Measurements from ENCODE around the gene HOXA5.
A peak's percentile ranks its signal among the peaks of the same experiment; 100 is the strongest.

HOXA5 gene

DNA sequence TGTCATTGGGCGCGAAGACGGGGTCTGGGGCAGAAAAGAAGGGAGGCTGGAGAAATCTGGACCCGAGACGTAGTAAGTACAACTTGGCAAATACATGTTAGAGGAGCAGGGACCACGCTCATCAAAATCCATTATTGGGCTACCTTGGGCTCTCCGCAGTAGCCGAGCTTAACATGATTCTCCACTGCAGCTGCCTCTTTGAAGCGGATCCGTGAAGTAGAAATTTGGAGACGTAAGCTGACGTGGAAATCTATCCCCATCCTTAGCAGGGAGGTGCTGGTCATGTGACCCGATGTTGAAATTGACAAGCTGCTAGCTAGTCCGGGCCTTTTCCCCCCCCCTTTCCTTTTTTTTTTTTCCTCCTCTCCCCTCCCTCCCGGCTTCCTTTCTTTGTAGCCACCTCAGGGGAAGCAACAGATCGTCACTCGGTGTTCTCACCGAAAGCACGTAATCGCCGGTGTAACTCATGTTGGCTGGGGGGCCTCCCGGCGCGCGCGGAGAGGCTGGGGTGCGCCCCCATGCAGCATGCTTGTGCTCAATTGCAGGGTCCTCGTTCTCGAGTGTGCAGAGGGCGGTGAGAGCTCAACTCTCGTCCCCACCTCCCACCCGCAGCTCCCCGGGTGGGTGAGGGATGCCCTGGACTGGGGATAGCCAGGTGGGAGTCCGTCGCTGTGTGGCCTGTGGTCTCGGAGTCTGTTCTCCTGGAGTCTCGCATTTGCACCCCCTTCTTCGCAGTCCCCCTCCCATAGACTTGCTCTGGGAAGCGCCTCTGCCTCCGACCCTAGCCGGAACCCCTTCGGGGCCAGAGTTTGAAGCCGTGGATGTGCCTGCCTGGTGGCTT, 41.8 kb upstream of the HOXA5 start, which contains the start of gene HOXA11 (continued):
- TF ChIP-seq, protein P1, sequence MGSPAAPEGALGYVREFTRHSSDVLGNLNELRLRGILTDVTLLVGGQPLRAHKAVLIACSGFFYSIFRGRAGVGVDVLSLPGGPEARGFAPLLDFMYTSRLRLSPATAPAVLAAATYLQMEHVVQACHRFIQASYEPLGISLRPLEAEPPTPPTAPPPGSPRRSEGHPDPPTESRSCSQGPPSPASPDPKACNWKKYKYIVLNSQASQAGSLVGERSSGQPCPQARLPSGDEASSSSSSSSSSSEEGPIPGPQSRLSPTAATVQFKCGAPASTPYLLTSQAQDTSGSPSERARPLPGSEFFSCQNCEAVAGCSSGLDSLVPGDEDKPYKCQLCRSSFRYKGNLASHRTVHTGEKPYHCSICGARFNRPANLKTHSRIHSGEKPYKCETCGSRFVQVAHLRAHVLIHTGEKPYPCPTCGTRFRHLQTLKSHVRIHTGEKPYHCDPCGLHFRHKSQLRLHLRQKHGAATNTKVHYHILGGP (tag by site-specific recombination; IDR thresholded peaks at IDR 0.05) = no peak
- TF ChIP-seq ZNF2 (tag by site-specific recombination; IDR thresholded peaks at IDR 0.05) (peak; percentile 69), ZNF350 (tag by site-specific recombination; IDR thresholded peaks at IDR 0.05) (no peak), ZNF514 (tag by site-specific recombination; IDR thresholded peaks at IDR 0.05) (no peak), ZNF239 (tag by site-specific recombination; IDR thresholded peaks at IDR 0.05) (no peak), ZNF302 (tag by site-specific recombination; IDR thresholded peaks at IDR 0.05; ENCODE audit: low read depth) (no peak), ZNF157 (tag by site-specific recombination; IDR thresholded peaks at IDR 0.05) (no peak), ZFP3 (tag by site-specific recombination; IDR thresholded peaks at IDR 0.05; ENCODE audit: low read depth) (peak; percentile 58; the same call in 1 of the 2 replicates), ZNF558 (tag by site-specific recombination; IDR thresholded peaks at IDR 0.05) (no peak), ZNF221 (tag by site-specific recombination; IDR thresholded peaks at IDR 0.05; ENCODE audit: borderline replicate concordance) (no peak), ZNF76 (tag by site-specific recombination; IDR thresholded peaks at IDR 0.05; ENCODE audit: borderline replicate concordance, low read depth) (no peak), BCL11B (tag by site-specific recombination; IDR thresholded peaks at IDR 0.05; ENCODE audit: low read depth) (no peak), KLF8 (tag by site-specific recombination; IDR thresholded peaks at IDR 0.05) (peak; percentile 47), TCF7L2 (IDR thresholded peaks at IDR 0.05; ENCODE audit: borderline replicate concordance, low read depth, low read length) (peak; percentile 38; the same call in 1 of the 2 replicates), ZBTB17 (tag by site-specific recombination; IDR thresholded peaks at IDR 0.05) (peak; percentile 93), ZFP41 (tag by site-specific recombination; IDR thresholded peaks at IDR 0.05; ENCODE audit: borderline replicate concordance) (no peak), SALL2 (tag by site-specific recombination; IDR thresholded peaks at IDR 0.05; ENCODE audit: borderline replicate concordance) (no peak), ZNF37A (tag by site-specific recombination; IDR thresholded peaks at IDR 0.05) (no peak)
- TF ChIP-seq, protein P2, sequence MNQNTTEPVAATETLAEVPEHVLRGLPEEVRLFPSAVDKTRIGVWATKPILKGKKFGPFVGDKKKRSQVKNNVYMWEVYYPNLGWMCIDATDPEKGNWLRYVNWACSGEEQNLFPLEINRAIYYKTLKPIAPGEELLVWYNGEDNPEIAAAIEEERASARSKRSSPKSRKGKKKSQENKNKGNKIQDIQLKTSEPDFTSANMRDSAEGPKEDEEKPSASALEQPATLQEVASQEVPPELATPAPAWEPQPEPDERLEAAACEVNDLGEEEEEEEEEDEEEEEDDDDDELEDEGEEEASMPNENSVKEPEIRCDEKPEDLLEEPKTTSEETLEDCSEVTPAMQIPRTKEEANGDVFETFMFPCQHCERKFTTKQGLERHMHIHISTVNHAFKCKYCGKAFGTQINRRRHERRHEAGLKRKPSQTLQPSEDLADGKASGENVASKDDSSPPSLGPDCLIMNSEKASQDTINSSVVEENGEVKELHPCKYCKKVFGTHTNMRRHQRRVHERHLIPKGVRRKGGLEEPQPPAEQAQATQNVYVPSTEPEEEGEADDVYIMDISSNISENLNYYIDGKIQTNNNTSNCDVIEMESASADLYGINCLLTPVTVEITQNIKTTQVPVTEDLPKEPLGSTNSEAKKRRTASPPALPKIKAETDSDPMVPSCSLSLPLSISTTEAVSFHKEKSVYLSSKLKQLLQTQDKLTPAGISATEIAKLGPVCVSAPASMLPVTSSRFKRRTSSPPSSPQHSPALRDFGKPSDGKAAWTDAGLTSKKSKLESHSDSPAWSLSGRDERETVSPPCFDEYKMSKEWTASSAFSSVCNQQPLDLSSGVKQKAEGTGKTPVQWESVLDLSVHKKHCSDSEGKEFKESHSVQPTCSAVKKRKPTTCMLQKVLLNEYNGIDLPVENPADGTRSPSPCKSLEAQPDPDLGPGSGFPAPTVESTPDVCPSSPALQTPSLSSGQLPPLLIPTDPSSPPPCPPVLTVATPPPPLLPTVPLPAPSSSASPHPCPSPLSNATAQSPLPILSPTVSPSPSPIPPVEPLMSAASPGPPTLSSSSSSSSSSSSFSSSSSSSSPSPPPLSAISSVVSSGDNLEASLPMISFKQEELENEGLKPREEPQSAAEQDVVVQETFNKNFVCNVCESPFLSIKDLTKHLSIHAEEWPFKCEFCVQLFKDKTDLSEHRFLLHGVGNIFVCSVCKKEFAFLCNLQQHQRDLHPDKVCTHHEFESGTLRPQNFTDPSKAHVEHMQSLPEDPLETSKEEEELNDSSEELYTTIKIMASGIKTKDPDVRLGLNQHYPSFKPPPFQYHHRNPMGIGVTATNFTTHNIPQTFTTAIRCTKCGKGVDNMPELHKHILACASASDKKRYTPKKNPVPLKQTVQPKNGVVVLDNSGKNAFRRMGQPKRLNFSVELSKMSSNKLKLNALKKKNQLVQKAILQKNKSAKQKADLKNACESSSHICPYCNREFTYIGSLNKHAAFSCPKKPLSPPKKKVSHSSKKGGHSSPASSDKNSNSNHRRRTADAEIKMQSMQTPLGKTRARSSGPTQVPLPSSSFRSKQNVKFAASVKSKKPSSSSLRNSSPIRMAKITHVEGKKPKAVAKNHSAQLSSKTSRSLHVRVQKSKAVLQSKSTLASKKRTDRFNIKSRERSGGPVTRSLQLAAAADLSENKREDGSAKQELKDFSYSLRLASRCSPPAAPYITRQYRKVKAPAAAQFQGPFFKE (tag by site-specific recombination; IDR thresholded peaks at IDR 0.05; ENCODE audit: borderline replicate concordance) = no peak
- TF ChIP-seq, protein P3, sequence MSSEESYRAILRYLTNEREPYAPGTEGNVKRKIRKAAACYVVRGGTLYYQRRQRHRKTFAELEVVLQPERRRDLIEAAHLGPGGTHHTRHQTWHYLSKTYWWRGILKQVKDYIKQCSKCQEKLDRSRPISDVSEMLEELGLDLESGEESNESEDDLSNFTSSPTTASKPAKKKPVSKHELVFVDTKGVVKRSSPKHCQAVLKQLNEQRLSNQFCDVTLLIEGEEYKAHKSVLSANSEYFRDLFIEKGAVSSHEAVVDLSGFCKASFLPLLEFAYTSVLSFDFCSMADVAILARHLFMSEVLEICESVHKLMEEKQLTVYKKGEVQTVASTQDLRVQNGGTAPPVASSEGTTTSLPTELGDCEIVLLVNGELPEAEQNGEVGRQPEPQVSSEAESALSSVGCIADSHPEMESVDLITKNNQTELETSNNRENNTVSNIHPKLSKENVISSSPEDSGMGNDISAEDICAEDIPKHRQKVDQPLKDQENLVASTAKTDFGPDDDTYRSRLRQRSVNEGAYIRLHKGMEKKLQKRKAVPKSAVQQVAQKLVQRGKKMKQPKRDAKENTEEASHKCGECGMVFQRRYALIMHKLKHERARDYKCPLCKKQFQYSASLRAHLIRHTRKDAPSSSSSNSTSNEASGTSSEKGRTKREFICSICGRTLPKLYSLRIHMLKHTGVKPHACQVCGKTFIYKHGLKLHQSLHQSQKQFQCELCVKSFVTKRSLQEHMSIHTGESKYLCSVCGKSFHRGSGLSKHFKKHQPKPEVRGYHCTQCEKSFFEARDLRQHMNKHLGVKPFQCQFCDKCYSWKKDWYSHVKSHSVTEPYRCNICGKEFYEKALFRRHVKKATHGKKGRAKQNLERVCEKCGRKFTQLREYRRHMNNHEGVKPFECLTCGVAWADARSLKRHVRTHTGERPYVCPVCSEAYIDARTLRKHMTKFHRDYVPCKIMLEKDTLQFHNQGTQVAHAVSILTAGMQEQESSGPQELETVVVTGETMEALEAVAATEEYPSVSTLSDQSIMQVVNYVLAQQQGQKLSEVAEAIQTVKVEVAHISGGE (tag by site-specific recombination; conservative IDR thresholded peaks at IDR 0.05; ENCODE audit: low read depth) = no peak; the same call in 1 of the 2 replicates
- TF ChIP-seq, protein P4, sequence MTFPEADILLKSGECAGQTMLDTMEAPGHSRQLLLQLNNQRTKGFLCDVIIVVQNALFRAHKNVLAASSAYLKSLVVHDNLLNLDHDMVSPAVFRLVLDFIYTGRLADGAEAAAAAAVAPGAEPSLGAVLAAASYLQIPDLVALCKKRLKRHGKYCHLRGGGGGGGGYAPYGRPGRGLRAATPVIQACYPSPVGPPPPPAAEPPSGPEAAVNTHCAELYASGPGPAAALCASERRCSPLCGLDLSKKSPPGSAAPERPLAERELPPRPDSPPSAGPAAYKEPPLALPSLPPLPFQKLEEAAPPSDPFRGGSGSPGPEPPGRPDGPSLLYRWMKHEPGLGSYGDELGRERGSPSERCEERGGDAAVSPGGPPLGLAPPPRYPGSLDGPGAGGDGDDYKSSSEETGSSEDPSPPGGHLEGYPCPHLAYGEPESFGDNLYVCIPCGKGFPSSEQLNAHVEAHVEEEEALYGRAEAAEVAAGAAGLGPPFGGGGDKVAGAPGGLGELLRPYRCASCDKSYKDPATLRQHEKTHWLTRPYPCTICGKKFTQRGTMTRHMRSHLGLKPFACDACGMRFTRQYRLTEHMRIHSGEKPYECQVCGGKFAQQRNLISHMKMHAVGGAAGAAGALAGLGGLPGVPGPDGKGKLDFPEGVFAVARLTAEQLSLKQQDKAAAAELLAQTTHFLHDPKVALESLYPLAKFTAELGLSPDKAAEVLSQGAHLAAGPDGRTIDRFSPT (tag by site-specific recombination; IDR thresholded peaks at IDR 0.05) = no peak
- TF ChIP-seq, protein P5, sequence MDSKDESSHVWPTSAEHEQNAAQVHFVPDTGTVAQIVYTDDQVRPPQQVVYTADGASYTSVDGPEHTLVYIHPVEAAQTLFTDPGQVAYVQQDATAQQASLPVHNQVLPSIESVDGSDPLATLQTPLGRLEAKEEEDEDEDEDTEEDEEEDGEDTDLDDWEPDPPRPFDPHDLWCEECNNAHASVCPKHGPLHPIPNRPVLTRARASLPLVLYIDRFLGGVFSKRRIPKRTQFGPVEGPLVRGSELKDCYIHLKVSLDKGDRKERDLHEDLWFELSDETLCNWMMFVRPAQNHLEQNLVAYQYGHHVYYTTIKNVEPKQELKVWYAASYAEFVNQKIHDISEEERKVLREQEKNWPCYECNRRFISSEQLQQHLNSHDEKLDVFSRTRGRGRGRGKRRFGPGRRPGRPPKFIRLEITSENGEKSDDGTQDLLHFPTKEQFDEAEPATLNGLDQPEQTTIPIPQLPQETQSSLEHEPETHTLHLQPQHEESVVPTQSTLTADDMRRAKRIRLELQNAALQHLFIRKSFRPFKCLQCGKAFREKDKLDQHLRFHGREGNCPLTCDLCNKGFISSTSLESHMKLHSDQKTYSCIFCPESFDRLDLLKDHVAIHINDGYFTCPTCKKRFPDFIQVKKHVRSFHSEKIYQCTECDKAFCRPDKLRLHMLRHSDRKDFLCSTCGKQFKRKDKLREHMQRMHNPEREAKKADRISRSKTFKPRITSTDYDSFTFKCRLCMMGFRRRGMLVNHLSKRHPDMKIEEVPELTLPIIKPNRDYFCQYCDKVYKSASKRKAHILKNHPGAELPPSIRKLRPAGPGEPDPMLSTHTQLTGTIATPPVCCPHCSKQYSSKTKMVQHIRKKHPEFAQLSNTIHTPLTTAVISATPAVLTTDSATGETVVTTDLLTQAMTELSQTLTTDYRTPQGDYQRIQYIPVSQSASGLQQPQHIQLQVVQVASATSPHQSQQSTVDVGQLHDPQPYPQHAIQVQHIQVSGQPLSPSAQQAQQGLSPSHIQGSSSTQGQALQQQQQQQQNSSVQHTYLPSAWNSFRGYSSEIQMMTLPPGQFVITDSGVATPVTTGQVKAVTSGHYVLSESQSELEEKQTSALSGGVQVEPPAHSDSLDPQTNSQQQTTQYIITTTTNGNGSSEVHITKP (tag by site-specific recombination; IDR thresholded peaks at IDR 0.05) = peak; percentile 43
